OCI-LY7 (cell line): ENCODE data around the gene IP6K3.

Experiments
- CTCF ChIP-seq: fragments of 200-600 bp; sonication (generic); conservative IDR thresholded peaks from 2 replicates; pipeline ENCODE4 v1.5.1; 2014; ENCODE audit warnings: mild to moderate bottlenecking, antibody characterized with exemption, low read length, moderate library complexity, mixed read lengths
- EZH2phosphoT487 ChIP-seq: fragments of 200-600 bp; sonication (generic); IDR thresholded peaks from 2 replicates; pipeline ENCODE4 v1.6.1; 2018; ENCODE audit warnings: low read depth, borderline replicate concordance, mild to moderate bottlenecking, mixed run types, antibody characterized with exemption, low read length, moderate library complexity, mixed read lengths

- TF ChIP-seq CTCF (no peak), EZH2phosphoT487 (no peak)
Observed at GRCh38 chr6:33757113-33757512, 10.4 kb upstream of the IP6K3 start.
